Mucosa of descending colon (tissue), 3 donors: Measurements from ENCODE around the gene HTT. TPM values are rescaled to one million over a fixed set of nuclear protein-coding genes. Genes with fewer than 3 reads are reported as not detected.
"Not testable (repeated sequence)": the region's sequence is repeated elsewhere in the genome, so short reads cannot be mapped to it uniquely, and the experiment has no call there.

Experiments
- ATAC-seq: fragments of 200-7000 bp; cut with Tn5 transposase; one replicate; pipeline ENCODE4 v1.9.1; 2020; ENCODE audit warnings: mild to moderate bottlenecking, moderate library complexity
- DNase-seq, 3 donors: peaks; one replicate each; pipeline ENCODE4 v3.0.0-alpha.2; 2020
- H3K36me3 ChIP-seq: fragments of 200-600 bp; one replicate; pipeline ENCODE4 v1.8.0; 2021; ENCODE audit warnings: low read depth, mild to moderate bottlenecking
- H3K4me1 ChIP-seq: fragments of 200-600 bp; one replicate; pipeline ENCODE4 v1.8.0; 2021; ENCODE audit warnings: low read depth, mild to moderate bottlenecking
- H3K4me3 ChIP-seq: fragments of 200-600 bp; one replicate; pipeline ENCODE4 v1.8.0; 2021; ENCODE audit warnings: mild to moderate bottlenecking
- H3K9me3 ChIP-seq: fragments of 200-600 bp; one replicate; pipeline ENCODE4 v1.8.0; 2021; ENCODE audit warnings: mild to moderate bottlenecking
- CTCF ChIP-seq: fragments of 200-600 bp; IDR thresholded peaks from one replicate; pipeline ENCODE4 v1.8.0; 2022; ENCODE audit warnings: antibody characterized with exemption, mild to moderate bottlenecking
- intact Hi-C, 2 donors: fragments of 100-400 bp; cut with DNase I in 1 of 2; cut with micrococcal nuclease in 1 of 2; formaldehyde crosslinking; loops; one replicate each; pipeline versions ENCODE4 v1.11.0 to v1.11.1; 2022; cut with DNase I, micrococcal nuclease
- total RNA-seq, 3 donors: library from RNA; stranded (reverse); fragmentation: NEBNext Ultra II Directional in 2 of 3; extraction: Animal tissue kit (Norgen Biotek cat#: 25700) in 2 of 3; gene quantifications; one replicate each; pipeline versions ENCODE4 v1.2.1 to v1.2.4, GENCODE V29; 2021 to 2023
- donor health status: DM: no; HTN: no; CAD: no; lungs with moderate emphysema.
- donor health status: DM: no; HTN: no; CAD: no.
- donor health status: DM: no; HTN: yes; CAD: no.

Gene HTT
- total RNA-seq, 3 donors from 2014 or later: 51.3 to 71.8 (median 67.5) TPM

- Histone ChIP-seq H3K4me1 (no peaks in the 10 kb centered on the region), H3K9me3 (no peaks in the 10 kb centered on the region), H3K4me3 (no peak overlapping the region), H3K36me3 (no peaks in the 10 kb centered on the region)
- DNase-seq (no peak), ATAC-seq (peak; percentile 23)
- no peak for TF ChIP-seq CTCF
- intact Hi-C loops: no loop called here
Observed at GRCh38 chr4:3091464-3091863, 17.0 kb downstream of the HTT start.

- DNase-seq, H3K4me1 ChIP-seq, H3K9me3 ChIP-seq, ATAC-seq, intact Hi-C loops, H3K36me3 ChIP-seq, H3K4me3 ChIP-seq: not testable (repeated sequence)
Observed at GRCh38 chr4:3094701-3095100, 20.2 kb downstream of the HTT start.

- intact Hi-C loops: no loop called here
- TF ChIP-seq CTCF: no peak
Observed at GRCh38 chr4:3096202-3096601, 21.7 kb downstream of the HTT start.

GRCh38 chr4:3098346-3098745, 23.9 kb downstream of the HTT start:
- H3K9me3 ChIP-seq: no peaks in the 10 kb centered on the region
- H3K36me3 ChIP-seq: no peaks in the 10 kb centered on the region
- H3K4me1 ChIP-seq: no peaks in the 10 kb centered on the region
- intact Hi-C loops: no loop called here
- DNase-seq (no peak), ATAC-seq (no peak)
- H3K4me3 ChIP-seq: no peak overlapping the region
- TF ChIP-seq CTCF: no peak

More at GRCh38 chr4:3096202-3096601, 21.7 kb downstream of the HTT start:
- Histone ChIP-seq H3K4me3 (no peak overlapping the region), H3K4me1 (no peaks in the 10 kb centered on the region), H3K9me3 (no peaks in the 10 kb centered on the region), H3K36me3 (no peaks in the 10 kb centered on the region)
- DNase-seq: no peak
- no peak for ATAC-seq

GRCh38 chr4:3106339-3107186, 32.1 kb downstream of the HTT start:
- TF ChIP-seq CTCF: peak; percentile 92
- intact Hi-C loops: no loop called here
- peaks cover 3% of the 10 kb centered on the region for H3K36me3 ChIP-seq
- DNase-seq (peak; percentile 85 to 90 (median 88)), ATAC-seq (peak; percentile 100)
- no peaks in the 10 kb centered on the region for H3K4me1 ChIP-seq
- no peaks in the 10 kb centered on the region for H3K9me3 ChIP-seq
- H3K4me3 ChIP-seq: no peak overlapping the region

GRCh38 chr4:3107271-3107670, 32.8 kb downstream of the HTT start:
- DNase-seq (no peak), ATAC-seq (no peak)
- intact Hi-C loops: no loop called here
- H3K4me1 ChIP-seq: no peaks in the 10 kb centered on the region
- peaks cover 3% of the 10 kb centered on the region for H3K36me3 ChIP-seq
- H3K9me3 ChIP-seq: no peaks in the 10 kb centered on the region
- TF ChIP-seq CTCF: no peak
- no peak overlapping the region for H3K4me3 ChIP-seq
